SH-SY5Y (cell line): ENCODE data around the gene NASP.

ENCODE experiments used
- GATA2 ChIP-seq: IDR thresholded peaks from 2 replicates; pipeline ENCODE4 v1.6.1; 2011; ENCODE audit warnings: mild to moderate bottlenecking, low read depth, low read length
- GATA3 ChIP-seq: IDR thresholded peaks from 2 replicates; pipeline ENCODE4 v1.6.1; 2011; ENCODE audit warnings: low read depth, mild to moderate bottlenecking, low read length, moderate library complexity

DNA sequence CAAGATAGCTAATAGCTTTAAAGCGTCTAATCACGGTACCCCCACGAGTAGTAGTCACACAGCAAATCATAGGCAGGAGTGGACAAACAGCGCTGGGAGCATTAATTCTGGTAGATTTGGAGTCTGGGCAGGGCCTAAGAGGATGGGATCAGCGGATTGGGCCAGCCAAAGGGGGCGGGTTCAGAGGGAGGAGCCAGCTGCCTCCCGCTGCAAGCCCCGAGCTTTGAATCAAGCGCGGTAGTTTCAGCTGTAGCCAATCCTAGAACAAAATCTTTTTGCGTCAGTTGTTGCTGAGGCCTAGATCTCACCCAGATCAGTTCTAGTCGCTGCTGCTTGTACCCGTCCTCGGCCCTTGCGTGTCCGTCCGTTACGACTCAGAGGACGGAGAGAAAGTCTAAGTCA is 576 bp upstream of the NASP start:
- TF ChIP-seq GATA3 = no peak
- 0 out of 2 replicates have a peak, but pooled peaks have one; percentile 2 for TF ChIP-seq GATA2
